ENCODE results near the gene SCN1B.

- TF ChIP-seq, protein P1, sequence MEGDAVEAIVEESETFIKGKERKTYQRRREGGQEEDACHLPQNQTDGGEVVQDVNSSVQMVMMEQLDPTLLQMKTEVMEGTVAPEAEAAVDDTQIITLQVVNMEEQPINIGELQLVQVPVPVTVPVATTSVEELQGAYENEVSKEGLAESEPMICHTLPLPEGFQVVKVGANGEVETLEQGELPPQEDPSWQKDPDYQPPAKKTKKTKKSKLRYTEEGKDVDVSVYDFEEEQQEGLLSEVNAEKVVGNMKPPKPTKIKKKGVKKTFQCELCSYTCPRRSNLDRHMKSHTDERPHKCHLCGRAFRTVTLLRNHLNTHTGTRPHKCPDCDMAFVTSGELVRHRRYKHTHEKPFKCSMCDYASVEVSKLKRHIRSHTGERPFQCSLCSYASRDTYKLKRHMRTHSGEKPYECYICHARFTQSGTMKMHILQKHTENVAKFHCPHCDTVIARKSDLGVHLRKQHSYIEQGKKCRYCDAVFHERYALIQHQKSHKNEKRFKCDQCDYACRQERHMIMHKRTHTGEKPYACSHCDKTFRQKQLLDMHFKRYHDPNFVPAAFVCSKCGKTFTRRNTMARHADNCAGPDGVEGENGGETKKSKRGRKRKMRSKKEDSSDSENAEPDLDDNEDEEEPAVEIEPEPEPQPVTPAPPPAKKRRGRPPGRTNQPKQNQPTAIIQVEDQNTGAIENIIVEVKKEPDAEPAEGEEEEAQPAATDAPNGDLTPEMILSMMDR (IDR thresholded peaks at IDR 0.05): no peak
- TF ChIP-seq POLR2A (IDR thresholded peaks at IDR 0.05) (no peak), EP300 (IDR thresholded peaks at IDR 0.05) (no peak)
Observed at GRCh38 chr19:35073516-35073915, 43.2 kb downstream of the SCN1B start.
